ENCODE results near the gene MAPK1IP1L. TPM values are rescaled to one million over a fixed set of nuclear protein-coding genes. Genes with fewer than 3 reads are reported as not detected.
A peak's percentile ranks its signal among the peaks of the same experiment; 100 is the strongest.

Gene MAPK1IP1L
- total RNA-seq, 4 donors from 2014 or later: 8.5 to 88.7 (median 27.9) TPM

- H3K9me3 ChIP-seq: no peaks in the 10 kb centered on the region
- no peak for TF ChIP-seq CTCF (IDR thresholded peaks at IDR 0.05)
- no peak for TF ChIP-seq POLR2A (IDR thresholded peaks at IDR 0.05)
- no peaks in the 10 kb centered on the region for H3K4me1 ChIP-seq
- no peak for DNase-seq
- no peak overlapping the region for H3K4me3 ChIP-seq
- no peak overlapping the region for H3K27ac ChIP-seq
- no peaks in the 10 kb centered on the region for H3K27me3 ChIP-seq
- intact Hi-C loops (cut with DNase I; ENCODE audit: low total_unique reads): no loop called here
- no peaks in the 10 kb centered on the region for H3K36me3 ChIP-seq
Measured at GRCh38 chr14:55047301-55048053, 4.0 kb upstream of the MAPK1IP1L start.

- intact Hi-C loops (cut with DNase I; ENCODE audit: low total_unique reads): no loop called here
- H3K27me3 ChIP-seq: no peaks in the 10 kb centered on the region
- no peaks in the 10 kb centered on the region for H3K4me1 ChIP-seq
- H3K36me3 ChIP-seq: no peaks in the 10 kb centered on the region
- no peak overlapping the region for H3K4me3 ChIP-seq
- DNase-seq: no peak
- no peak overlapping the region for H3K27ac ChIP-seq
- TF ChIP-seq POLR2A (IDR thresholded peaks at IDR 0.05) (no peak), CTCF (IDR thresholded peaks at IDR 0.05) (no peak)
- H3K9me3 ChIP-seq: no peaks in the 10 kb centered on the region
Measured at GRCh38 chr14:55048900-55049436, 2.5 kb upstream of the MAPK1IP1L start.

- no peak for DNase-seq
Measured at GRCh38 chr14:55051165-55051422, 353 bp upstream of the MAPK1IP1L start.

GRCh38 chr14:55052269-55052930, 953 bp downstream of the MAPK1IP1L start:
- intact Hi-C loops (cut with DNase I; ENCODE audit: low total_unique reads): no loop called here
- no peak for DNase-seq
- peak overlapping the region; percentile 63 to 94 for H3K4me3 ChIP-seq

More at GRCh38 chr14:55051165-55051422, 353 bp upstream of the MAPK1IP1L start:
- TF ChIP-seq POLR2A (IDR thresholded peaks at IDR 0.05) (no peak), CTCF (IDR thresholded peaks at IDR 0.05) (no peak)
- peak overlapping the region; percentile 97 to 98 for H3K27ac ChIP-seq
- intact Hi-C loops (cut with DNase I; ENCODE audit: low total_unique reads): no loop called here
- no peaks in the 10 kb centered on the region for H3K27me3 ChIP-seq
- H3K4me3 ChIP-seq: peak overlapping the region; percentile 63 to 94
- no peaks in the 10 kb centered on the region for H3K9me3 ChIP-seq
- no peaks in the 10 kb centered on the region for H3K36me3 ChIP-seq
- H3K4me1 ChIP-seq: peaks cover 0 to 6% of the 10 kb centered on the region in 2 donors

More at GRCh38 chr14:55052269-55052930, 953 bp downstream of the MAPK1IP1L start:
- peaks cover 0 to 6% of the 10 kb centered on the region in 2 donors for H3K4me1 ChIP-seq
- peak overlapping the region; percentile 97 to 98 for H3K27ac ChIP-seq
- no peaks in the 10 kb centered on the region for H3K9me3 ChIP-seq
- no peaks in the 10 kb centered on the region for H3K27me3 ChIP-seq
- TF ChIP-seq CTCF (IDR thresholded peaks at IDR 0.05) (no peak), POLR2A (IDR thresholded peaks at IDR 0.05) (no peak)
- H3K36me3 ChIP-seq: no peaks in the 10 kb centered on the region
